K562 (cell line): ENCODE measurements around the gene PRKCQ. TPM values are rescaled to one million over a fixed set of nuclear protein-coding genes. Genes with fewer than 3 reads are reported as not detected.

Source experiments
- ATAC-seq: fragments of 200-7000 bp; cut with Tn5 transposase; 3 replicates; pipeline ENCODE4 v1.9.1; 2020; ENCODE audit warnings: moderate library complexity
- BruUV-seq: library from RNA; stranded (reverse); fragments of 400-500 nt; replicated peaks from 2 replicates; lab custom pipeline; 2021; lab: Mats Ljungman, UMichigan
- CTCF ChIA-PET: fragments of 300-600 bp; formaldehyde crosslinking; extraction: SDS; loops from one replicate; lab custom pipeline; 2021; ENCODE audit warnings: low intra/inter-chr PET ratio; lab: Yijun Ruan, JAX
- POLR2A ChIA-PET: fragments of 300-600, 350-650 bp; sonication (Branson Sonifier 250); formaldehyde crosslinking; extraction: SDS; loops from one replicate; lab custom pipeline; 2021; ENCODE audit warnings: antibody characterized with exemption, inconsistent platforms; lab: Yijun Ruan, JAX
- DNase-seq, 4 experiments: peaks; one replicate each; pipeline versions ENCODE4 v3.0.0 to v3.0.0-alpha.2; 2011 to 2018; ENCODE audit warnings: low spot score in 3 of 4, mixed read lengths in 3 of 4; ENCODE audit errors: extremely low read depth in 1 of 4
- FAIRE-seq: peaks from 2 replicates; lab custom pipeline; 2011; peaks lifted over from hg19 to GRCh38; lab: Jason Lieb, UNC
- H2AFZ ChIP-seq: 2 replicates; pipeline ENCODE4 v1.6.0; 2011; ENCODE audit warnings: low read depth, low read length, control low read depth, inconsistent platforms
- H3K27ac ChIP-seq: fragments of 200-600 bp; 3 replicates; pipeline ENCODE4 v1.8.0; 2011; ENCODE audit warnings: low read depth, mild to moderate bottlenecking, control low read depth, inconsistent platforms, low read length, moderate library complexity, mixed read lengths; ENCODE audit errors: extremely low read depth
- H3K27me3 ChIP-seq, 2 experiments: fragments of 300-600 bp in 1 of 2; 2 replicates in 1 of 2; 3 replicates in 1 of 2; pipeline versions ENCODE4 v1.6.0 to v1.8.0; 2011; ENCODE audit warnings: inconsistent platforms in 2 of 2, low read length in 2 of 2, mild to moderate bottlenecking in 1 of 2, mixed read lengths in 1 of 2, moderate library complexity in 1 of 2; ENCODE audit not compliant: control insufficient read depth in 2 of 2, insufficient read depth in 2 of 2
- H3K36me3 ChIP-seq: fragments of 300-600 bp; 3 replicates; pipeline ENCODE4 v1.8.0; 2011; ENCODE audit warnings: mild to moderate bottlenecking, low read length, inconsistent platforms; ENCODE audit not compliant: control insufficient read depth, insufficient read depth
- H3K4me1 ChIP-seq, 2 experiments: fragments of 200-600 bp in 1 of 2; replicated peaks in 1 of 2; 2 replicates in 1 of 2; 3 replicates in 1 of 2; pipeline versions ENCODE4 v1.5.1 to v1.8.0; 2011; ENCODE audit warnings: inconsistent platforms in 2 of 2, low read length in 2 of 2, mild to moderate bottlenecking in 1 of 2, mixed read lengths in 1 of 2, moderate library complexity in 1 of 2; ENCODE audit not compliant: control insufficient read depth in 2 of 2, insufficient read depth in 2 of 2
- H3K4me2 ChIP-seq: 2 replicates; pipeline ENCODE4 v1.6.1; 2011; ENCODE audit warnings: low read length, control low read depth, inconsistent platforms, mixed read lengths; ENCODE audit not compliant: insufficient read depth
- H3K4me3 ChIP-seq: fragments of 200-600 bp; sonication (generic), shearing (Covaris generic); 2 replicates; pipeline ENCODE4 v1.5.1; 2016; ENCODE audit warnings: control low read depth, inconsistent platforms
- H3K79me2 ChIP-seq: fragments of 200-600 bp; 3 replicates; pipeline ENCODE4 v1.8.0; 2011; ENCODE audit warnings: low read length, inconsistent platforms; ENCODE audit not compliant: control insufficient read depth, insufficient read depth
- H3K9ac ChIP-seq, 2 experiments: 2 replicates each; pipeline versions ENCODE4 v1.6.0 to v1.6.1; 2011; ENCODE audit warnings: low read depth in 2 of 2, low read length in 2 of 2, control low read depth in 1 of 2, inconsistent platforms in 1 of 2, mild to moderate bottlenecking in 1 of 2, mixed read lengths in 1 of 2; ENCODE audit not compliant: insufficient read depth in 1 of 2
- H3K9me1 ChIP-seq: one replicate; pipeline ENCODE4 v1.6.0; 2011; ENCODE audit warnings: inconsistent platforms, mild to moderate bottlenecking, low read length, moderate library complexity; ENCODE audit not compliant: control insufficient read depth, insufficient read depth
- H3K9me3 ChIP-seq: replicated peaks from 2 replicates; pipeline ENCODE4 v1.5.1; 2011; ENCODE audit warnings: low read depth, low read length, inconsistent platforms; ENCODE audit not compliant: control insufficient read depth, insufficient read depth
- H4K20me1 ChIP-seq: replicated peaks from 2 replicates; pipeline ENCODE4 v1.6.1; 2011; ENCODE audit warnings: low read length, inconsistent platforms, mixed read lengths; ENCODE audit not compliant: control insufficient read depth, insufficient read depth
- EGR1 ChIP-seq: fragments of 450-650 bp; conservative IDR thresholded peaks from 2 replicates; pipeline ENCODE4 v1.6.1; 2017; ENCODE audit warnings: mild to moderate bottlenecking
- HSF4 ChIP-seq: fragments of 250-450 bp; sonication (Bioruptor Pico); IDR thresholded peaks from 2 replicates; pipeline ENCODE4 v2.1.2; 2022; ENCODE audit warnings: mild to moderate bottlenecking, moderate library complexity, borderline replicate concordance
- MAX ChIP-seq: sonication (generic); formaldehyde crosslinking; IDR thresholded peaks from 2 replicates; pipeline ENCODE4 v1.9.0; 2022; ENCODE audit warnings: mild to moderate bottlenecking, missing genetic modification reagents
- PBX2 ChIP-seq, 2 experiments: IDR thresholded peaks in 1 of 2; conservative IDR thresholded peaks in 1 of 2; 2 replicates each; pipeline ENCODE4 v1.6.1; 2016; ENCODE audit warnings: low read depth in 2 of 2, mild to moderate bottlenecking in 1 of 2, missing compliant biosample characterization in 1 of 2, missing genetic modification characterization in 1 of 2, moderate library complexity in 1 of 2
- PCBP1 ChIP-seq: fragments of 200-400 bp; formaldehyde crosslinking; IDR thresholded peaks from 2 replicates; pipeline ENCODE4 v1.6.1; 2018; ENCODE audit warnings: mild to moderate bottlenecking, low read depth, low read length; ENCODE audit not compliant: poor library complexity, severe bottlenecking
- TSC22D4 ChIP-seq: fragments of 450-650 bp; IDR thresholded peaks from 2 replicates; pipeline ENCODE4 v1.6.1; 2016; ENCODE audit warnings: missing genetic modification characterization, missing biosample characterization, control low read depth
- ZNF609 ChIP-seq: sonication (generic); formaldehyde crosslinking; IDR thresholded peaks from 2 replicates; pipeline ENCODE4 v1.8.1; 2023; ENCODE audit warnings: missing genetic modification reagents, mild to moderate bottlenecking, borderline replicate concordance
- WGBS: fragments of 100-300 bp; shearing (Covaris generic); methylation state at CpG from one replicate; pipeline ENCODE4 v1.1.6; 2016; ENCODE audit warnings: low coverage, mixed read lengths; ENCODE audit not compliant: insufficient coverage; ENCODE audit errors: missing lambda C conversion rate; 5-methylcytosine and 5-hydroxymethylcytosine counted together
- in situ Hi-C: fragments of 300-500 bp; cut with MboI; formaldehyde crosslinking; loops from 4 replicates; pipeline ENCODE4 v1.15.0; 2018; ENCODE audit warnings: inconsistent platforms, mixed read lengths
- intact Hi-C: fragments of 100-400 bp; cut with micrococcal nuclease; formaldehyde crosslinking; loops from 2 replicates; pipeline ENCODE4 v1.14.2; 2022
- polyA plus RNA-seq, 8 experiments: library from polyadenylated mRNA; depleted of rRNA in 4 of 8; stranded (reverse) in 5 of 8; unstranded in 3 of 8; fragments of >200 nt; fragmentation: Nextera tagmentation in 2 of 8; fragmentation: Illumina TruSeq in 1 of 8; extraction: Ambion mirVana in 2 of 8; extraction: Trizol in 1 of 8; gene quantifications; 2 replicates each; pipeline versions ENCODE4 v1.2.1 to v1.2.3, GENCODE V29; 2011 to 2014; ENCODE audit warnings: inconsistent platforms in 1 of 8, missing spikeins in 1 of 8
- total RNA-seq, 7 experiments: library from RNA; depleted of rRNA in 6 of 7; stranded (reverse); fragments of >200 nt in 6 of 7; fragmentation: Illumina TruSeq in 2 of 7; extraction: Trizol in 2 of 7; gene quantifications; 2 replicates each; pipeline versions ENCODE4 v1.2.1 to v1.2.3, GENCODE V29; 2011 to 2021; ENCODE audit warnings: low replicate concordance in 1 of 7
- TF ChIP-seq, protein P1 (sequence below), 3 experiments: IDR thresholded peaks in 2 of 3; conservative IDR thresholded peaks in 1 of 3; 2 replicates each; pipeline ENCODE4 v1.5.1; 2011 to 2012; ENCODE audit warnings: low read length in 3 of 3, mild to moderate bottlenecking in 3 of 3, control low read depth in 2 of 3, improper control_type of control experiment in 1 of 3, inconsistent platforms in 1 of 3, low read depth in 1 of 3, mixed read lengths in 1 of 3, moderate library complexity in 1 of 3; ENCODE audit not compliant: insufficient read depth in 2 of 3

The PRKCQ gene
- total and polyA plus RNA-seq, 9 of the 15 experiments (the other 6 are each of a cell fraction or from before 2014, with no cell fraction given): 4.4 to 23.3 (median 14.6) TPM

DNA sequence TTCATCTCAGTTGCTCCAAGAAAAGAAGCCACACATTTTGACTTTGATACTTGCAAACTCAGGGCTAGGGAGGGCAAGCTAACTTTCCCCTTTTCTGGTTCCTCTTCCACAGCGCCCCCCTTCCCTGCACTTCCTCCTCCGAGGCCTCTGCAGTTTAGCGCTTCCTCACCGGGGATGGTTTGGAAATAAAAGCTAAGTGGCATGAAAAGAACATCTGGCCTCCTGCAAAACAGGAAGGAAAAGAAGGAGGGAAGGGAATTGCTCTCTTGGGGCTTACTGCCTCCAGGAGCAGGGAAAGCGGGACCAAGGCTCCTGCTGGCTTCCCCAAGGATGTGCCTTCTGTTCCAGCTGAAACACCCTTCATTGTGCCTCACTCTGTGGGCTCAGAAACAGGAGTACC is 42.3 kb downstream of the PRKCQ start:
- Histone ChIP-seq H3K27ac (no peak overlapping the region; the same call in 2 of the 3 replicates), H3K9ac (no peak overlapping the region), H3K4me3 (no peak overlapping the region), H3K9me3 (no peaks in the 10 kb centered on the region), H3K79me2 (no peaks in the 10 kb centered on the region; the same call in 2 of the 3 replicates), H2AFZ (no peak overlapping the region), H3K27me3 (no peaks in the 10 kb centered on the region), H3K9me1 (no peaks in the 10 kb centered on the region), H3K36me3 (no peaks in the 10 kb centered on the region), H3K4me2 (no peak overlapping the region), H3K4me1 (peaks cover 0 to 7% of the 10 kb centered on the region in 2 experiments; a peak in 2 of 5 replicates), H4K20me1 (0 out of 2 replicates have a peak, but pooled peaks cover 6% of the 10 kb centered on the region)
- DNase-seq (no peak), FAIRE-seq (no peak), ATAC-seq (no peak; the same call in 2 of the 3 replicates)
- CTCF ChIA-PET: no interaction called here
- POLR2A ChIA-PET: interaction anchor here (0.6 to 1.4 kb wide), 4 partner anchors 29 to 1409 kb away, joined by 3 to 4 read pairs (median 3); no protein-coding TSS in a partner anchor
- intact Hi-C loops: no loop called here
- BruUV-seq: no TSS peak
- WGBS: 49% methylated on average over 5 of the region's 5 CpGs
- in situ Hi-C loops: no loop called here
- TF ChIP-seq, protein P1, sequence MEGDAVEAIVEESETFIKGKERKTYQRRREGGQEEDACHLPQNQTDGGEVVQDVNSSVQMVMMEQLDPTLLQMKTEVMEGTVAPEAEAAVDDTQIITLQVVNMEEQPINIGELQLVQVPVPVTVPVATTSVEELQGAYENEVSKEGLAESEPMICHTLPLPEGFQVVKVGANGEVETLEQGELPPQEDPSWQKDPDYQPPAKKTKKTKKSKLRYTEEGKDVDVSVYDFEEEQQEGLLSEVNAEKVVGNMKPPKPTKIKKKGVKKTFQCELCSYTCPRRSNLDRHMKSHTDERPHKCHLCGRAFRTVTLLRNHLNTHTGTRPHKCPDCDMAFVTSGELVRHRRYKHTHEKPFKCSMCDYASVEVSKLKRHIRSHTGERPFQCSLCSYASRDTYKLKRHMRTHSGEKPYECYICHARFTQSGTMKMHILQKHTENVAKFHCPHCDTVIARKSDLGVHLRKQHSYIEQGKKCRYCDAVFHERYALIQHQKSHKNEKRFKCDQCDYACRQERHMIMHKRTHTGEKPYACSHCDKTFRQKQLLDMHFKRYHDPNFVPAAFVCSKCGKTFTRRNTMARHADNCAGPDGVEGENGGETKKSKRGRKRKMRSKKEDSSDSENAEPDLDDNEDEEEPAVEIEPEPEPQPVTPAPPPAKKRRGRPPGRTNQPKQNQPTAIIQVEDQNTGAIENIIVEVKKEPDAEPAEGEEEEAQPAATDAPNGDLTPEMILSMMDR (IDR thresholded peaks at IDR 0.05 in 2 of 3, conservative IDR thresholded peaks at IDR 0.05 in 1 of 3; ENCODE audit: insufficient read depth in 2 of 3, low read depth in 1 of 3, low read length in 3 of 3): peak; percentile 20 to 30 (median 21); a peak in 2 of 6 replicates
- TF ChIP-seq TSC22D4 (tag): no peak
- TF ChIP-seq PBX2 (CRISPR knock-in tag; IDR thresholded peaks at IDR 0.05; ENCODE audit: low read depth): no peak
- no peak for TF ChIP-seq PBX2 (tag; conservative IDR thresholded peaks at IDR 0.05; ENCODE audit: low read depth)
- no peak for TF ChIP-seq PCBP1
- TF ChIP-seq HSF4 (CRISPR knock-in tag): no peak
- no peak for TF ChIP-seq EGR1
- TF ChIP-seq ZNF609 (CRISPR knock-in tag): no peak
- no peak for TF ChIP-seq MAX (CRISPR knock-in tag)
